ENCODE measurements around the gene HSD3B1.

DNA sequence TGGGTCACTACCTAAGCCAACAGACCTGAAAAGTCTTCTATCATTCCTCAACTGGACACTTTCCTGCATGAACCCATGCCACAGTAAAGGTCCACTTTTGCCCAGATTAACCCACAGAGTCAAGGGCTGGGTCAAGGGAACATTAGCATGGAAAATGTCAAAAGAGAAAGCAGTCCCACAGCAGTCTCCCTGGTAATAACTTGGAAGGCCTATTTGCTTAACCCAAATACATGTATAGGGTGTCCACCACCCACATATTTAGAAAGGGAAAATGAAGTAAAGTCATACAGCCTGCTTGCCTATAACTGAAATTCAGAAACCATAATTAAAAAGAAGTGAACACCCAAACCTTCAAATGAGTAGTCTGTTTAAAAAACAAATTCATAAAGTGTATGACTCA, 16.1 kb upstream of the HSD3B1 start:
- TF ChIP-seq, protein P1, sequence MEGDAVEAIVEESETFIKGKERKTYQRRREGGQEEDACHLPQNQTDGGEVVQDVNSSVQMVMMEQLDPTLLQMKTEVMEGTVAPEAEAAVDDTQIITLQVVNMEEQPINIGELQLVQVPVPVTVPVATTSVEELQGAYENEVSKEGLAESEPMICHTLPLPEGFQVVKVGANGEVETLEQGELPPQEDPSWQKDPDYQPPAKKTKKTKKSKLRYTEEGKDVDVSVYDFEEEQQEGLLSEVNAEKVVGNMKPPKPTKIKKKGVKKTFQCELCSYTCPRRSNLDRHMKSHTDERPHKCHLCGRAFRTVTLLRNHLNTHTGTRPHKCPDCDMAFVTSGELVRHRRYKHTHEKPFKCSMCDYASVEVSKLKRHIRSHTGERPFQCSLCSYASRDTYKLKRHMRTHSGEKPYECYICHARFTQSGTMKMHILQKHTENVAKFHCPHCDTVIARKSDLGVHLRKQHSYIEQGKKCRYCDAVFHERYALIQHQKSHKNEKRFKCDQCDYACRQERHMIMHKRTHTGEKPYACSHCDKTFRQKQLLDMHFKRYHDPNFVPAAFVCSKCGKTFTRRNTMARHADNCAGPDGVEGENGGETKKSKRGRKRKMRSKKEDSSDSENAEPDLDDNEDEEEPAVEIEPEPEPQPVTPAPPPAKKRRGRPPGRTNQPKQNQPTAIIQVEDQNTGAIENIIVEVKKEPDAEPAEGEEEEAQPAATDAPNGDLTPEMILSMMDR (IDR thresholded peaks at IDR 0.05; ENCODE audit: poor library complexity): no peak
- TF ChIP-seq EZH2phosphoT487 (IDR thresholded peaks at IDR 0.05; ENCODE audit: low read depth, severe bottlenecking, unreplicated experiment) (no peak), EZH2 (IDR thresholded peaks at IDR 0.05; ENCODE audit: borderline replicate concordance) (no peak)

Measured in hepatocyte (in vitro differentiated cells).